Fibroblast of skin of left quadriceps (primary cell): ENCODE measurements around the gene ZFP91.

Experiments used
- DNase-seq, 2 experiments: peaks; one replicate each; pipeline ENCODE4 v3.0.0-alpha.2; 2013; ENCODE audit warnings: low read depth in 2 of 2

Gene ZFP91

DNA sequence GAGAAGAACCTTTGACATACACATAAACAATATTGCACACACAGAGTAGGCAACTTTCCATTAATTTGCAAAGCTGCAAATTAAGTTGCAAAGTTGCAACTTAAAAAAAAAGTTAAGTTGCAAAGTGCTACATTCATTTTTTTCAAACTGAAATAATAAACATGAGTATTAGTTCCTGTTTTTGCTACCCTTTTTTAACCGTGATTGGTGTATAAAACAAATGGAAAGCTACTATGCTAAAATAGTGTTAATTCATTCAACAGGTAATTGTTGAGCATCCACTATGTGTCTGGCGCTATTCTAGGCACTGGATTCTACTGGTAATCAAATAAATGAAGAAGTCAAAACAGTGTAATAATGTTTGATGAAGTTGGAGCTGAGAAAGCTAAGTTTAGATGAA is 8.1 kb downstream of the ZFP91 start:
- DNase-seq = no peak

DNA sequence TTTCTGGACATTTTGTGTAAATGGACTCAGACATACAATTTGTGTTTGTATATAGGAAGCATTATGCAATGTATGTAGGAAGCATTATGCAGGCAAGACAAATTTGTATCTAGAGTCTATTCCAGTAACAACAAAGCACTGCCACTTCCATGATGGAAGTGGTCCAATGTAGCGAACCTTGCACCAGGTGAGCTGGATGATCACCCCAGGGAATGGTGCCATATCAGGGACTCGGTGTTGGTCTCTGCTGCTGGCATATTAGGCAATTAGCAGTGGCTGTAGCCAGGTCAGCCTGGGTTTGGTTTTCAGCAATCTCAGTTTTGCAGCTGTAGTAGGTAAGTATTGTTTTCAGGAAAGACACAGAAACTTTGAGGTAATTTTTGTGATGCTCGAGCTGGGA is 12.8 kb downstream of the ZFP91 start:
- no peak for DNase-seq

DNA sequence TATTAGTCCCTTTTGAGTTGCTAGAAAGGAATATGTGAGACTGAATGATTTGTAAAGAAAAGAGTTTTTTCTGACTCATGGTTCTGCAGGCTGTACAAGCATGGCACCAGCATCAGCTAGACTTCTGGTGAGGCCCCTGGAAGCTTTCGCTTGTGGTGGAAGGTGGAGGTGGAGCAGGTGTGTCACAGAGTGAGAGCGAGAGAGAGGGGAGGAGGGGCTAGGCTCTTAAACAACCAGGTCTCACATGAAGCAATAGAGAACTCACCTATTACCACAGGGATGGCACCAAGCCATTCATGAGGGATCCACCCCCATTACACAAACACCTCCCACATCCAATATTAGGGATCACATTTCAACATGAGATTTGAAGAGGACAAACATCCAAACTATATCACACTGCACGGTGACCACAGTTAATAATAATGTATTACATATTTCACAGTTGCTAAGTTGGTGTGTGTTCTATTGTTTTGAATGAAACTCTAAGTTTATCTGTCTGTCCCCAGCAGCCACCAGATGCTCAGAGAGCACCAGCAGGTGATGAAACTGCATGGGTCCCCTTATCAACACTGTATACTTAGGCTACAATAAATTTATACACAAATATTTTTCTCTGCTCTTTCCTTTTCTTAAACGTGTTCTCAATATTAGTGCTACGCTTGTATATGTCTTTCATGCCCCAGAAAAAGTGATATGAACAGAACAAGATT is 14.1 kb downstream of the ZFP91 start:
- no peak for DNase-seq

DNA sequence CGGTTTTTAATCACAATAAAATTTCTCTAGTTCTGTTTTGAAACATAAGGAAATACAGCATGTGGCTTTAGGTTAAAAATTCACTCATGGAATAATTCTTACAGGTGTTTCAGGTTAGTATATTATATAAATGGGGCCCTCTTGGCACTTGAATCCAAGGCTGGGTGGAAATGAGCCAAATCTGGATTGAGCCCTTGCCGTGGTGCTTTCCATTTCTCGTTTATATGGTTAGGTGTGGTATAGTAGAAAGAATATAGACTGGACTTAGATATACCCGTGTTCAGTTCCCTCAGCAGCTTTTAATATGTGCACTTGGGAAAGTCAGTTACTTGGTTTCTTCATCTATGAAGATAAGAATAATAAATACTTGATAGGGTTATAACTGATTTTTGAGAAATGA is 16.0 kb downstream of the ZFP91 start:
- no peak for DNase-seq

DNA sequence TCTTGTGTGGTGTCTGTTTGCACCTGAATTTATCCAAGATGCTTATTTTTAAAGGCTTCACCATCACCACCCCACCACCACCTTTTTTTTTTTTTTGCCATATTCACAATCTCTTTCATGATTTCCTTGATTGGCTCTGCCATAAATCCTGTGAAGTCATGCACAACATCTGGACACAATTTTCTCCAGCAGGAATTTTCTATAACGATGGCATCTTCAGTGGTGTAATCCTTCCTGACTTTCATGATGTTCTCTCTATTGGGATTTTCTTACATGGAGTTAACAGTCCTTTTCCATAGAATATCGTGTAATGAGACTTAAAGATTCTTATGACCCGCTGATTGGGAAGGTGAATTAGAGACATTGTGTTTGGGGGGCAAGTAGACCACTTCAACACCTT is 17.8 kb downstream of the ZFP91 start:
- DNase-seq = no peak

DNA sequence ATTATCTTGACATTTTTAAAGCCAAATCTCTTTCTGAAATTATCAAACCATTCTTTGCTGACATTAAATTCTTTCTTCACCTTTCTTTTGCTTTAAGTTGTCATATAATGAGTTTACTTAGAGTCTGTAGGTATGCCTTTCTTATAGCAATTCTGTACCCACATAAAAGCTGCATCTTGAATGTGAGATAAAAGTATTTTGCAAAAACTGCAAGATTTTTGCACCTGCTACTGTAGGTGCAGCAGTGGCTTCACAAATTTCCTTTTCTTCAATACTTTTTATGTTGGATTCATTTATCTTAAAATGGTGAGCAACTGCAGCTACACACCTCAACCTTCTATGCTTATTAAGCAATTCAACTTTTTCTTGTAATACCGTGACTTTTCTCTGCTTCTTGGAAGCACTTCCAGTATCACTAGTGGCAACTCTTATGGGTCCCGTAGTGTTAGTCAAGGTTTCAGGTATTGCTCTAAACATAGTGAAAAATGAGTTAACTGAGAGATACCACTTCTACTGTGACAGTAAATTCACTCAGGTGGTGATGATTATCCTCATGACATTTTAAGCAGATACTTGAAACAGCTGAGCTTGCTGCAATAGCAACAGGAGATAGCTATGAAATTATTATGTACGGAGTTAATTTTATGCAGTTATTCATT is 18.8 kb downstream of the ZFP91 start:
- no peak for DNase-seq

DNA sequence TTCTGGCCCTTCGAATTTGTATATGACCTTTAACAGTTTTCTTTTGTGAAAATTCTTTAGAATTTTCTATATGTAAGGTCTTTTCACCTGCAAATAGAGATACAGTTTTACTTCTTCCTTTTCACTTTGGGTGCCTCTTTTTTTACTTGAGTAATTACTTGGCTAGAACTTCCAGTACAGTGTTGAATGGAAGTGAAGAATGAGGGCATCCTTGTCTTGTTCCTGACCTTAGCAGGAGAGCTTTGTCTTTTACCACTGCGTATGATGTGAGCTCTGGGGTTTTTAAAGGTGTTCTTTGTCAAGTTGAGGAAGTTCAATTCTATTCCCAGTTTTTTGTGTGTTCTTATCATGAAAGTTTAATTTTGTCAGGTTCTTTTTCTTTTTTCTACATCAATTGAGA is 21.6 kb downstream of the ZFP91 start:
- no peak for DNase-seq

DNA sequence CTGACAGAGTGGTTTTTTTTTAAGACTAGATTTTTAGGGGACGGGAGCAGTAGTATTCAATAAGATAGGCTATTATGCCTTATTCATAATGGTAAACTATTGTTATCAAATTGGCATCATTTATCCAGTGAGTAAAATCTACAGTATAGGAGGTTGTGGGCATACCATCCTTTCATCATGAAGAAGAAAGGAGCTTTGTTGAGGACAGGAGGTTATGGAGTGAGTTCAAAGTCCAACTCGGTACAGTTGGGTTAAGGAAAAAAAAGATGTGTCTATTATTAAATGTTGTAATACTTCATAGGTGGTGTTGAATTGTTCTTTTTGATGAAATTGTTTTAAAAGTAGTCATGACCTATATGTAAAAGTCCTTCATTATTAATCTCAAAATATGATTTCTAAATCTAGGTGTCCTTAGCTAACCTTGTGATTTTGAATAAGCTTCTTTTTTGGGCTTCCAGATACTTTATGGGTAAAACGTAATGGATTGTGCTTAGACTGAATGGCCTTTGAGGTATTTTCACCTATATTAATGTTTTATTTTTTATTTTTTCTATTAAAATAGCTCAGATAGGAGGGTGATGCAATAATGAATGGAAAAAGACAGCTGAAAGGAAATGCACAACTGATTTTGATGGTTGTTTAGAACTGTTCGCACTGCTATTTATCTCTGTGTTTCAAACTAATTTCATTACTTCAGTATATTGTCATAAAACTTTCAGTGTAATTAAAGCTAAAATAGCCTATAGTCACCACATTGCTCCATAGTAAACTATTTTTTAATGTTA is 28.3 kb downstream of the ZFP91 start:
- no peak for DNase-seq

DNA sequence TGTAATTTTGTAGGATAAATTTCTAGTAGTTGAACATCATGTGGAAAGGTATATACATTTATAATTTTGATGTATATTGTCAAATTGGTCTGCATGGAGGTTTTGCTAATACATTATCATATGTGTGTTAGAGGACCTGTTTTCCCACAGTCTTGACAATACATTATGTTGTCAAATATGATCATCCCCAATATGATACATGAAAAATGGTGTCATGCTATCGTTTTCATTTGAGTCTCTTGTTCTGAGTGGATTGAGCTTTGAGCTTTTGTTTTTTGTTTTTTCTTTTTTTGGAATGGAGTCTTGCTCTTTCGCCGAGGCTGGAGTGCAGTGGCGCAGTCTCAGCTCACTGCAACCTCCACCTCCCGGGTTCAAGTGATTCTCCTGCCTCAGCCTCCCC is 29.5 kb downstream of the ZFP91 start:
- no peak for DNase-seq

DNA sequence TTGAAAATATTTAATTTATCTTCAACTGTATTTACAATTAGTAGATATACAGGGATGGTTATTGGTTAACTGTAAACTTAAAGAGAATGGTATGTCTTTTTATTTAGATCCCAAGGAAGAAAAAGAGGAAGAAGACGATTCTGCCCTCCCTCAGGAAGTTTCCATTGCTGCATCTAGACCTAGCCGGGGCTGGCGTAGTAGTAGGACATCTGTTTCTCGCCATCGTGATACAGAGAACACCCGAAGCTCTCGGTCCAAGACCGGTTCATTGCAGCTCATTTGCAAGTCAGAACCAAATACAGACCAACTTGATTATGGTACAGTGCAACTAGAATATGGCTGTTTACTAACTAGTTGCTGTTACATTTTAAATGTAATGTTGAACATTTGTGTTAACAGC is 30.9 kb downstream of the ZFP91 start:
- DNase-seq = no peak

DNA sequence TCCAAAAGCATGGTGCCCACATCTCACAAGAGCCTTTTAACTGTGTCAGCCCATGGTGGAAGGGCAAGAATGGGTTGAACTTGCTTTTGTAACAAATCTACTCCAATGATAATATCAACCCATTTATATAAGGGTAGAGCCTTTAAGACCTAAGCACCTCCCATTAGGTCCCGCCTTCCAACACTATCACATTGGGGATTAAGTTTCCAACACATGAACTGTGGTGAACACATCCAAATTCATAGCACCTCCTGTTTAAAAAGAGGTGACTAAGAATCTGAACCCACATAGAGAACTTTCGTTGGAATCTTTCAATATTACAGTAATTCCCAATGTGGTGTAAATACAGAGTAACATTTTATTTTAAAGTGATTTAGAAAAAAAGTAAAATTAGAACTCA is 34.4 kb downstream of the ZFP91 start:
- DNase-seq = no peak

DNA sequence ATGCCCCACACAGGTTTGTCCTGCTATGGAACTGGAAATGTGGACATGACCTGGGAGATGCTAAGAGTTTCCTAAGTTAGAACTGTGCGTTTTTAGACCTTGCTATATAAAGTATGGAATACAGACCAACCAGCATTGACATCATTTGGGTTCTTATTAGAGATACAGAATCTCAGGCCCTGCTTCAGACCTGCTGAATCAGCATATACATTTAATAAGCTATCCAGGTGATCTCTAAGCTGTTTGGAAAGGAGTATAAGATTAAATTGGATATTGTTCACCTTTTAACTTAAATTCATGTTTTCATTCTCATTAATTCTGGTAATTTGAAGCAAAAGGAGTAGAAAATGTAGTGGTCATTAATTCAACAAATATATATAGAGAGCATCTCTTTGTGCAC is 36.7 kb downstream of the ZFP91 start:
- DNase-seq = no peak

DNA sequence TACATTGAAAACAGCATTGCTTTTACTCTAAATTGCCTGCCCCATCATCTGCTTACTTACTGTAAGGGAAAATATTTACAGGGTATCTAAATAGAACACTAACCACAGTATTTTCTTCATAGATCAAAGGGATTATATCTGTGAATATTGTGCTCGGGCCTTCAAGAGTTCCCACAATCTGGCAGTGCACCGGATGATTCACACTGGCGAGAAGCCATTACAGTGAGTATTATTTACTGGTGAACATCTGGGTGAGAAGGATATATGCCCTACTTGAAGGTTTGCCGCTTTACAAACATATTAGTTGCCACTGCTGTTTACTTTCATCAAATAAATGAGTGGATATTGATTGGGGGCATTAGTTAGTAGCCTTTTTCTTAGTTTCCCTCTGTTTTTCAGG is 37.7 kb downstream of the ZFP91 start:
- DNase-seq = peak; percentile 76 to 77

DNA sequence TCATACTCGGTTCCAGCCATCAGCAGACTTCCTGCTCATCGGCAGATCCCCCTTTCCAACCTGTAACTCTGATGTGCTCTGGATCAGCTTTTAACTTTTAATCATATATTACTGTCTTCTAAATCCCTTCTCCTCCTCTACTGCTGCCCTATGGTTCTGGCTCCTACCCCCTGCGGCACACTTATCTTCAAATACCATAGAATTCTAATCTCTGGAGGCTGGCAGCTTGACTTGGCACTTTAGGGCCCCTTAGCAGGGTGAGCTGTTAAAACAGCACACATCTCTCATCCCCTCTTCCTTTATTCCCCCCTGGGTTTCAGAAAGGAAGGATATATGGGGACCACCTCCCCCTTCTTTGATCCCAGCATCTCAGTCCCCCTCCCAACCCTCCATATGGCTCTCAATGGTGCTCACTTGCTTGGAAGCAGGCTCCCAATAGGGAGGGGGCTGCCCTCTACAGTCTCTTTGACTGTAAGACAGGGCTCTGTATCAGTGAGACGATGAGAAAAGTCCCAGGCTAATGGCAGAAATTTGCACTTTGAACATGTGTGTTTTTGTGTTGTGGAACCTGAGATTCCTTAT is 39.2 kb downstream of the ZFP91 start:
- no peak for DNase-seq

DNA sequence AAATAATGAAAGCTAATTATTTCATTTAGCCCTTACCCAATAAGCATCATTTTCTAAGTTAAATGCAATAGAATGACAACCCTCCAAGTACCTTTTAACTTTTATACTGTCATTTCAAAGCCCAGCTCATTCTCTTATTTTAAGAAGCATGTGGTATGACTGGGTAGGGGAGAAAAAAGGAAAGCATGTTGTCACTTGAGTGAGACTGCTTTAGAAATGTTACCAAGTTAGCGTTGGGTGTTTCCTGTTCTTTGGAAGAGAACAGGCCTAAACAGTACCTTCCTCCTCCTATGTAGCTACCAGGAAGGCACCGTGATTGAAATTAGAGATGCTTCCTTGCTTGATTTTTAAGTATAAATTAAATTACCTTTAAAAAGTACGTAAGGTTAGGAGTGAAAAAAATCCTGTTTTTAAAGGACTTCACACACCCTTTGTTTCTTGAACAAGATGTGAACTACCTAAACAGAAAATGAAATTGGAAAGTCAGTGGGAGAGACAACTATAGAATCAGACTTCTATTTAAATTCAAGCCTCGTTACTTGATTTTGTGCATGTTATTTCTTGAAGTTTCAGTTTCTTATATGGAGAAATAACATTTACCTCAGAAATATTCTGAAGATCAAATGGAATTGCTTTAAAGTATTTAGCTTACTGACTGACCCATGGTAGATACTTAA is 42.9 kb downstream of the ZFP91 start:
- no peak for DNase-seq

DNA sequence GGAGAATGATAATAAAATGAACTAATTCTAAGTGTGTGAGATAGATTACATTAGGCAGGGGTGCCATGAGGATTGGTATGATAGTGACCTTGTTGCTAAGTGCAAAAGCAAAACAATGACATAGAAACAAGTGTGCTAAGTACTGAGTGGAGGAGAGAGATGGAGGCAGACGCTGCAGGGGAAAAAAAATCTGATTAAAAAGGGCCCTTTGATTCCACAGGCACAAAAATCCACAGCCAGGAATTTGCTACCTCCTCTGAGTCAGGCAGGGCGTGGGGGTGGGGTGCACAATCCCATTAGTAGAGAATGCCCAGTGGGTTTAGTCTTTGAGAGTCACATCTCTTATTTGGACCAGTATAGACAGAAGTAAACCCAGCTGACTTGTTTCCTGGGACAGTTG is 43.5 kb downstream of the ZFP91 start, which contains the start of gene CNTF:
Gene CNTF, plus strand, starts transcription at position 322 of the 400 bp plus-strand sequence. CDS start 88 bp downstream, outside the sequence.
- DNase-seq = no peak

DNA sequence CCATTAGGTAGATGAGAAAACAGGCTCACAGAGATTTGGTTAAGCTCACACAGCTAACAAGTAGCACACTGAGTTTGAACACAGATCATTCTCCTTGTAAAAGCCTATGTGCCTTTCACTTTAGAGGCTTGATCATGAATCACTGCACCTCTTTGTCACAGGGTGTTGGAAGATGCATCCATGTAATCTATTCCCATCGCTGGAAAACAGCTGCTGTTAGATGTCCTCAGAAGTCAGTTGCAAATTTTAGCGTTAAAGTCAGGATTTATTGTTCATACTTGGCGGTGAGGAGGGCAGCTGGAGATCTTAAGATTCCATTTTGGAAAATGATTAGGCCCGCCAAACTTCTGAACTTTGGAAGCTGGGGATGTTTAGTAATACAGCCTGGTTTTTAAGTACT is 46.2 kb downstream of the ZFP91 start:
- DNase-seq = no peak

DNA sequence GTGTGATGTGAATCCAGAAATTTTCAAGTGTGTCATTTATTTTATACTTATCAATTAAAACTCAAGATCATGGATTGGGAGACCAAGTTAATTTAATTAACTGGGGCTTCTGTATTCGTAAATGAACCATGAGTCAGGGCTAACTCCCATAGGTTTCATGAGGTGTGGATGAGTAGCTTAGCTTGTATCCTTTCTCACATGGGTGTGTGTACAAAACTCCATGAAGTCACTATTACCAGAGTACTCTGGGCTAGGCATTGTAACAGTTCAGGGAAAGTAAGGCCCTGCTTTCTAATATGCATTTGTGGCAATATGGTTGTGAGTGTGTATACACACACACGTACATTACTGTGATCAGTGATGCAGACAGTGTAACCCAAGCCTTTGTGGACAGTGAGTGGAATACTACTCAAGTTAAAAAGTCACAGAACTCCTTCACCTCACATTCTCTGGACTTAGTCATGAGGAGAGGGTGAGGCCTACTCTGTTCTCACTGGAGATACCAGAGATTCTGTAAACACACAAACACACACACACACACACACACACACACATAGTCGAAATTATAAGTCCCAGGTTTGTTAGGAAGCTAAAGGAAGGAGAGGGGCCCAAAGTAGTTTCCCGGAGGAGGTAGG is 47.1 kb downstream of the ZFP91 start:
- DNase-seq = no peak

DNA sequence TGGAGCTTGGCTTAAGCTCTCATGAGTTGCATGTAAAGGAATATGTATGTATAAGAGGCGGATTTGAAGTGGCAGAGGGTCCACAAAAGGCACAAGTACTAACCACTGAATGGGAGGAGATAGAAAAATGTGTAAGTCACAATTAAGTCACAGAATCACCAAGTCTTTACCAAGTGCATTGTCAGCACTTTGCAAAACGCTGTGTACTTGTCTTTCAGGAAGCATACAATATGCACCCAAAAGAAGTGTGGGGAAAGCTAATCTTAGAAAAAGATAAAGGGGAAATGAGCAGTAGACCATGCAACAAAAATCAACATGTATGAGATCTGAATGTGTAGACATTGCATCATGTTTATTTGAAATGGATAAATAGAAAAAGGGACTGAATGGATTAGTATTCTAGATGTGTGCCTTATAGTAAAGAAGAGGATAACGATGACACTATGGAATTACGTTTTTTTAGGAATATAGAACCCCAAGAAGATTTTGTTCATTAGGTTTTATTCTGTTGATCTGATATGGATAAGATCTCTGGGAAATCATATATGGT is 48.1 kb downstream of the ZFP91 start:
- no peak for DNase-seq

DNA sequence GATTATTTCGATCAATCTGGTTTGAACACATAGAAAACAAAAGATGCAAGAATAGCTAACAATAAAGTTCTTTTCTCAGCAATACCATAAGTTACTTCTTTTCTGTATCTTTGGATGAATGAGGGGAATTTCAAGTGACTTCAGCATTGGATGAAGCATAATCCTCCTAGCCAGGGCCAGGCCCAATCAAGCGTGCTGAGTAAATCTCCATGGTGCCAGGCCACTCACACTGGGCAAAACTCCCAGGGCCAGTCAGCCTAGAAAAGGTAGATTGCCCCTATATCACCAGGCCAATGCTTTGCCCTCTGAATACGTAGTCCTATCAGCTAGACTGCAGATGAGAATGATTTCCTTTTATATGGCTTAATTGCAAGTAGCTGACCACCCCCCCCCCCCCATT is 49.6 kb downstream of the ZFP91 start:
- DNase-seq = no peak

DNA sequence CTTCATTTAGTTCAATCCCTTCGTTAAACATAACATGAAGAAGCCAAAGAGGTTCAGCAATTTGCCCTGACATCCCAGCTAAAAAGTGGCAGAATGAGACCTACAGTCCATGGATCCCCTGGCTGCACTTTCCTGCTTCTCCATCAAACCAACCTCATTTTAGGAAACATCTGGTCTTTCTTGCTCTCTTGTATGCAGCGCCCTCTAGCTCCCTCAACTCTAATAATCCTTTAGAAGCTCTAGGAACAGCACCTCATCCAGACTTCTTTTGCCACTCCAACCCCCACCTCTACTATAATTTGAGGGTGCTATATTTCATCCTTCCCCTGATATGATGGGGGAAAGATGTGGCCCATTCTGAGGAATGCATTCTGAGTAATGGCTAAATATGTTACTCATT is 51.0 kb downstream of the ZFP91 start:
- DNase-seq = peak; percentile 29 to 31
